LNCaP clone FGC (cell line): Measurements from ENCODE around the gene NRXN3.

Experiments used
- DNase-seq: peaks from one replicate; pipeline ENCODE4 v3.0.0-alpha.2; 2011; ENCODE audit warnings: low read depth
- H3K4me3 ChIP-seq: 2 replicates; pipeline ENCODE4 v1.5.1; 2011; ENCODE audit warnings: mild to moderate bottlenecking, low read depth, low read length, control low read depth
- TF ChIP-seq, protein P1 (sequence below): IDR thresholded peaks from 2 replicates; pipeline ENCODE4 v1.5.1; 2012; ENCODE audit warnings: mild to moderate bottlenecking; ENCODE audit not compliant: control insufficient read depth, insufficient read depth; ENCODE audit errors: extremely low read depth

NRXN3 gene

GRCh38 chr14:78182722-78183121, 12.5 kb downstream of the NRXN3 start:
- TF ChIP-seq, protein P1, sequence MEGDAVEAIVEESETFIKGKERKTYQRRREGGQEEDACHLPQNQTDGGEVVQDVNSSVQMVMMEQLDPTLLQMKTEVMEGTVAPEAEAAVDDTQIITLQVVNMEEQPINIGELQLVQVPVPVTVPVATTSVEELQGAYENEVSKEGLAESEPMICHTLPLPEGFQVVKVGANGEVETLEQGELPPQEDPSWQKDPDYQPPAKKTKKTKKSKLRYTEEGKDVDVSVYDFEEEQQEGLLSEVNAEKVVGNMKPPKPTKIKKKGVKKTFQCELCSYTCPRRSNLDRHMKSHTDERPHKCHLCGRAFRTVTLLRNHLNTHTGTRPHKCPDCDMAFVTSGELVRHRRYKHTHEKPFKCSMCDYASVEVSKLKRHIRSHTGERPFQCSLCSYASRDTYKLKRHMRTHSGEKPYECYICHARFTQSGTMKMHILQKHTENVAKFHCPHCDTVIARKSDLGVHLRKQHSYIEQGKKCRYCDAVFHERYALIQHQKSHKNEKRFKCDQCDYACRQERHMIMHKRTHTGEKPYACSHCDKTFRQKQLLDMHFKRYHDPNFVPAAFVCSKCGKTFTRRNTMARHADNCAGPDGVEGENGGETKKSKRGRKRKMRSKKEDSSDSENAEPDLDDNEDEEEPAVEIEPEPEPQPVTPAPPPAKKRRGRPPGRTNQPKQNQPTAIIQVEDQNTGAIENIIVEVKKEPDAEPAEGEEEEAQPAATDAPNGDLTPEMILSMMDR = no peak

DNA sequence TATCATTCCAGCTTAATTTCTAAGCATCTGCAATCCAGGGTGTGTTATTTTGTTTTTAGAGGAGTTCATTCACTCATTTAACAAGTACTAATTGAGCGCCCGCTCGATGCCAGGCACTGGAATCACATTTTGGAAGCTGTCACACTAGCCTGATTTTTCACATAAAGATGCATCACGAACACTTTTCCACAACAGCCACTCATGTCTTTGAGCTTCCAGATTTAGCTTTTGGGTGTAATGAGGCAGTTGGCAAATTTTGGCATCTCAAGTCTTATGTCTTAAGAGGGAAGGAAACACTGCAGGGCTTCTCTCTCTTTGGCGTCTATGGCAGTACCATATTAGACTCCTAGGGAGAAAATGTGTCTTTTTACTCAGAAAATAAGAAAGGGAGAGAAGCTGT, 14.0 kb downstream of the NRXN3 start:
- TF ChIP-seq, protein P1 = no peak
- no peak for DNase-seq
- H3K4me3 ChIP-seq = no peak overlapping the region

More at GRCh38 chr14:78182722-78183121, 12.5 kb downstream of the NRXN3 start:
- no peak overlapping the region for H3K4me3 ChIP-seq
- no peak for DNase-seq

- H3K4me3 ChIP-seq = no peak overlapping the region
- TF ChIP-seq, protein P1 = no peak
- DNase-seq = no peak
Observed at GRCh38 chr14:78186277-78186676, 16.1 kb downstream of the NRXN3 start.

- DNase-seq = no peak
- no peak overlapping the region for H3K4me3 ChIP-seq
- TF ChIP-seq, protein P1 = no peak
Observed at GRCh38 chr14:78188882-78189281, 18.7 kb downstream of the NRXN3 start.

DNA sequence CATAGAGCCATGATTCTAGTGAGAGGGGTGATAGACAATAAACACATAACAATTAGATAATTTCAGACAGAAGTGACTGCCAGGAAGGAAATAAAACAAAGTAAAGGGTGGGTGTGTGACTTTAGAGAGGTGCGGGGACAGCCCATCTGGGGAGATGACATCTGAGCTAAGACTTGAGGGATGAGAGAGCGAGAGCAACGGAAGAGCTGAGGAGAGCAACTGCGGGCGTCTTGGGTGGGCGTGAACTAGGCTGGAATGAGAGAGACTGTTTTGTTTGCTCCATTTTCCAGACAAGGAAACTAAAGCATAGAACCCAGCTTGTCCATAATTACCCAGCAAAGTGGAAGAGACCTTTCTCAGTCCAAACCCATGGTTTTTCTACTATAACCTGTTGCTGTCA, 25.3 kb downstream of the NRXN3 start:
- DNase-seq = no peak
- TF ChIP-seq, protein P1 = no peak
- H3K4me3 ChIP-seq = no peak overlapping the region

GRCh38 chr14:78196323-78196722, 26.1 kb downstream of the NRXN3 start:
- H3K4me3 ChIP-seq = no peak overlapping the region
- no peak for DNase-seq
- TF ChIP-seq, protein P1 = peak; percentile 16; the same call in 1 of the 2 replicates

DNA sequence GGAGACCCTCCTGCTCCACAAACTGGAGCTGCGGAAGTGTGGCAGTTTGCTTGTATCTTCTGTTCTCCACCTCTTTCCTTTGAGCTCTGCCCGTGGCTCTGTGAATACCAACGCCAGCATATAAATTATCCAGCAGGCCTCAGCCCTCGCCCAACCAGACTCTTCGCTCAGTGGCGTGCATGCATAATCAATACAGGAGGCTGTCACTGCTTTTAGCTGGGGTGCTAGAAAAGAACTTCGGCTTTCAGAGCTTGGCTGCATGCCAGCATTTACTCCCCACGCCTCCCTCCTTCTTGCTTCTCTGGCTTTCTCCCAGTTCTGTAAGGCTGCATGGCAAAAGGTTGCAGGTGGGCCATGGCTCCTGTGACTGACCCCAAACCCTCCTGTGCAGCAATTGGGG, 26.9 kb downstream of the NRXN3 start:
- TF ChIP-seq, protein P1 = no peak

More for the DNA sequence above, 26.9 kb downstream of the NRXN3 start:
- DNase-seq = no peak
- no peak overlapping the region for H3K4me3 ChIP-seq
